HCT116 (cell line): ENCODE measurements around the gene EIPR1. TPM values are rescaled to one million over a fixed set of nuclear protein-coding genes. Genes with fewer than 3 reads are reported as not detected.

Experiments
- ATAC-seq: fragments of 200-7000 bp; cut with Tn5 transposase; 2 replicates; pipeline ENCODE4 v1.9.1; 2020; ENCODE audit warnings: mild to moderate bottlenecking, moderate library complexity
- BruUV-seq: library from RNA; stranded (reverse); fragments of 400-500 nt; replicated peaks from 2 replicates; lab custom pipeline; 2021; lab: Mats Ljungman, UMichigan
- CTCF ChIA-PET: fragments of 300-600 bp; sonication (Branson Sonifier 250); formaldehyde crosslinking; loops from one replicate; lab custom pipeline; 2021; ENCODE audit warnings: antibody characterized with exemption; lab: Charles Lee
- POLR2A ChIA-PET: fragments of 300-600, 350-600 bp; sonication (Branson Sonifier 250); formaldehyde crosslinking; loops from one replicate; lab custom pipeline; 2021; ENCODE audit warnings: antibody characterized with exemption; lab: Charles Lee
- RAD21 ChIA-PET, 2 experiments: fragments of 300-600 bp; sonication (Branson Sonifier 250); formaldehyde crosslinking; loops; one replicate each; lab custom pipeline; 2023; ENCODE audit warnings: low total read pairs in 2 of 2; ENCODE audit not compliant: uncharacterized antibody in 2 of 2, unreplicated experiment in 2 of 2, low non-redundant PET in 1 of 2; lab: Charles Lee
- DNase-seq: peaks from one replicate; pipeline ENCODE4 v3.0.0-alpha.2; 2010; ENCODE audit warnings: low read depth, low spot score
- H2AFZ ChIP-seq: fragments of 200-600 bp; shearing (Covaris generic), sonication (generic); 2 replicates; pipeline ENCODE4 v1.6.1; 2017; ENCODE audit warnings: low read depth, mixed run types, mixed read lengths, antibody characterized with exemption, low read length; ENCODE audit not compliant: poor library complexity, severe bottlenecking
- H3K27ac ChIP-seq: 2 replicates; pipeline ENCODE4 v1.5.1; 2012; ENCODE audit warnings: low read depth, low read length
- H3K27me3 ChIP-seq: fragments of 200-600 bp; sonication (generic); 2 replicates; pipeline ENCODE4 v1.6.1; 2016; ENCODE audit warnings: mixed run types, low read length, mixed read lengths; ENCODE audit not compliant: insufficient read depth
- H3K36me3 ChIP-seq, 2 experiments: fragments of 200-500 bp in 1 of 2; fragments of 200-600 bp in 1 of 2; sonication (Bioruptor generic) in 1 of 2; sonication (generic) in 1 of 2; 2 replicates each; pipeline versions ENCODE4 v1.5.1 to v1.6.1; 2014 to 2016; ENCODE audit warnings: low read length in 2 of 2, inconsistent platforms in 1 of 2, mixed read lengths in 1 of 2, mixed run types in 1 of 2; ENCODE audit not compliant: insufficient read depth in 2 of 2, control insufficient read depth in 1 of 2
- H3K4me1 ChIP-seq, 2 experiments: fragments of 200-600 bp in 1 of 2; sonication (generic) in 1 of 2; 2 replicates each; pipeline versions ENCODE4 v1.5.1 to v1.6.1; 2012 to 2017; ENCODE audit warnings: low read length in 2 of 2, inconsistent platforms in 1 of 2, mild to moderate bottlenecking in 1 of 2, mixed read lengths in 1 of 2, mixed run types in 1 of 2, moderate library complexity in 1 of 2; ENCODE audit not compliant: insufficient read depth in 2 of 2, control insufficient read depth in 1 of 2
- H3K4me2 ChIP-seq: fragments of 200-600 bp; sonication (generic); 2 replicates; pipeline ENCODE4 v1.6.1; 2017; ENCODE audit warnings: mixed run types, low read length, mixed read lengths
- H3K4me3 ChIP-seq, 2 experiments: fragments of 200-600 bp in 1 of 2; sonication (generic) in 1 of 2; replicated peaks in 1 of 2; 2 replicates each; pipeline ENCODE4 v1.5.1; 2011 to 2016; ENCODE audit warnings: low read length in 2 of 2, control low read depth in 1 of 2, low read depth in 1 of 2, mild to moderate bottlenecking in 1 of 2, mixed read lengths in 1 of 2, mixed run types in 1 of 2
- H3K79me2 ChIP-seq: fragments of 200-600 bp; sonication (generic); 2 replicates; pipeline ENCODE4 v1.6.1; 2017; ENCODE audit warnings: mild to moderate bottlenecking, mixed run types, low read length, moderate library complexity, mixed read lengths; ENCODE audit not compliant: insufficient read depth
- H3K9ac ChIP-seq: fragments of 200-600 bp; sonication (generic); 2 replicates; pipeline ENCODE4 v1.6.1; 2016; ENCODE audit warnings: low read length, mixed read lengths
- H3K9me2 ChIP-seq: fragments of 200-600 bp; sonication (generic), shearing (Covaris generic); 2 replicates; pipeline ENCODE4 v1.6.1; 2017; ENCODE audit warnings: mixed run types, mild to moderate bottlenecking, moderate library complexity; ENCODE audit not compliant: insufficient read depth
- H3K9me3 ChIP-seq, 2 experiments: fragments of 200-500 bp in 1 of 2; fragments of 200-600 bp in 1 of 2; sonication (Bioruptor generic) in 1 of 2; sonication (generic) in 1 of 2; 2 replicates each; pipeline ENCODE4 v1.6.1; 2014 to 2017; ENCODE audit warnings: low read length in 2 of 2, mixed read lengths in 2 of 2, inconsistent platforms in 1 of 2, low read depth in 1 of 2, mild to moderate bottlenecking in 1 of 2, mixed run types in 1 of 2, moderate library complexity in 1 of 2; ENCODE audit not compliant: control insufficient read depth in 1 of 2, insufficient read depth in 1 of 2
- H4K20me1 ChIP-seq: fragments of 200-600 bp; sonication (generic), shearing (Covaris generic); 2 replicates; pipeline ENCODE4 v1.6.1; 2017; ENCODE audit warnings: mixed run types, mild to moderate bottlenecking, moderate library complexity; ENCODE audit not compliant: insufficient read depth
- ZNF274 ChIP-seq: fragments of 200-500 bp; sonication (Bioruptor generic); IDR thresholded peaks from 2 replicates; pipeline ENCODE4 v1.6.1; 2014; ENCODE audit warnings: mild to moderate bottlenecking, low read depth, low read length, inconsistent platforms
- intact Hi-C: fragments of 100-400 bp; cut with micrococcal nuclease; formaldehyde crosslinking; loops from 2 replicates; pipeline ENCODE4 v1.10.0; 2022
- total RNA-seq: library from RNA; stranded (reverse); gene quantifications from one replicate; pipeline ENCODE4 v1.2.1, GENCODE V29; 2021; ENCODE audit not compliant: unreplicated experiment
- TF ChIP-seq, protein P1 (sequence below): IDR thresholded peaks from 2 replicates; pipeline ENCODE4 v1.6.1; 2012; ENCODE audit warnings: low read depth

EIPR1 gene
- total RNA-seq, 1 experiment from 2014 or later, result 36.9 TPM

DNA sequence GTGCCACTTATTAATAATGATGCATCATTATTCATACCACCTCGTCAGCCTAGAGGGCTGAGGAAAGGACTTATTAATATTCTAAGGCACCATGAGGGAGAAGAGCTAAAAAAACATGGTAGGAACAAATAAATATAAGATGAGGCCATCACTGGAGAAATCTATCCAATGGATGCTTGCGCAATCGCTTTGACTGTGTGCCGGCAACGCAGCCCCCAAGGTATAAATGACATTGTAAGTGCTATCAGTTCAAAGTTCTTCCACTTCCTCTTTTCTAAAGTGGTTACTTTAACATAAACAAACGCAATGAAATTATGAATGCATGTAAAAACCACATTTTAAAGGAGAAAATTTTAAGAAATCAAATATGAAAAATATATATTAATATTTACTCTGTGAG lies 164.6 kb downstream of the EIPR1 start (continued):
- TF ChIP-seq, protein P1, sequence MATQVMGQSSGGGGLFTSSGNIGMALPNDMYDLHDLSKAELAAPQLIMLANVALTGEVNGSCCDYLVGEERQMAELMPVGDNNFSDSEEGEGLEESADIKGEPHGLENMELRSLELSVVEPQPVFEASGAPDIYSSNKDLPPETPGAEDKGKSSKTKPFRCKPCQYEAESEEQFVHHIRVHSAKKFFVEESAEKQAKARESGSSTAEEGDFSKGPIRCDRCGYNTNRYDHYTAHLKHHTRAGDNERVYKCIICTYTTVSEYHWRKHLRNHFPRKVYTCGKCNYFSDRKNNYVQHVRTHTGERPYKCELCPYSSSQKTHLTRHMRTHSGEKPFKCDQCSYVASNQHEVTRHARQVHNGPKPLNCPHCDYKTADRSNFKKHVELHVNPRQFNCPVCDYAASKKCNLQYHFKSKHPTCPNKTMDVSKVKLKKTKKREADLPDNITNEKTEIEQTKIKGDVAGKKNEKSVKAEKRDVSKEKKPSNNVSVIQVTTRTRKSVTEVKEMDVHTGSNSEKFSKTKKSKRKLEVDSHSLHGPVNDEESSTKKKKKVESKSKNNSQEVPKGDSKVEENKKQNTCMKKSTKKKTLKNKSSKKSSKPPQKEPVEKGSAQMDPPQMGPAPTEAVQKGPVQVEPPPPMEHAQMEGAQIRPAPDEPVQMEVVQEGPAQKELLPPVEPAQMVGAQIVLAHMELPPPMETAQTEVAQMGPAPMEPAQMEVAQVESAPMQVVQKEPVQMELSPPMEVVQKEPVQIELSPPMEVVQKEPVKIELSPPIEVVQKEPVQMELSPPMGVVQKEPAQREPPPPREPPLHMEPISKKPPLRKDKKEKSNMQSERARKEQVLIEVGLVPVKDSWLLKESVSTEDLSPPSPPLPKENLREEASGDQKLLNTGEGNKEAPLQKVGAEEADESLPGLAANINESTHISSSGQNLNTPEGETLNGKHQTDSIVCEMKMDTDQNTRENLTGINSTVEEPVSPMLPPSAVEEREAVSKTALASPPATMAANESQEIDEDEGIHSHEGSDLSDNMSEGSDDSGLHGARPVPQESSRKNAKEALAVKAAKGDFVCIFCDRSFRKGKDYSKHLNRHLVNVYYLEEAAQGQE, result no peak

DNA sequence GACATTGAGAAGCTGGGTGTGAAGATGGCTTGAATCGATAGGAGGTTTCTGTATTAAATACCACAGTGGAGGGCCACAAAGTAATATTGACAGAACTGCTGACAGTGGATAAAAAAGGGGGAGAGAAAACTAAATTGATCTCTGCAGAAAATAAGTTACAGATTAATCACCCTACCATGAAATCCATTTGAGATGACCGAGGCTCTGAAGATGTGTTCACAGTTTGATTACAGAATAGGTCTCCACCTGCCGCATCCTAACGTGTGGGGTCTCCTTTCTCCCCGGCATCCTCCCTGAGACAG lies 165.6 kb downstream of the EIPR1 start:
- Histone ChIP-seq H3K4me2 (no peak overlapping the region), H3K9me3 (no peaks in the 10 kb centered on the region), H3K27me3 (no peaks in the 10 kb centered on the region), H3K4me3 (no peak overlapping the region), H4K20me1 (no peaks in the 10 kb centered on the region), H2AFZ (no peak overlapping the region), H3K36me3 (no peaks in the 10 kb centered on the region; a peak in 1 of 4 replicates), H3K4me1 (no peaks in the 10 kb centered on the region), H3K9me2 (no peaks in the 10 kb centered on the region), H3K9ac (no peak overlapping the region), H3K79me2 (0 out of 2 replicates have a peak, but pooled peaks cover 8% of the 10 kb centered on the region), H3K27ac (no peak overlapping the region)
- ATAC-seq (no peak), DNase-seq (no peak)
- POLR2A ChIA-PET, result no interaction called here
- no peak for TF ChIP-seq ZNF274
- intact Hi-C loops, result no loop called here
- RAD21 ChIA-PET, result no interaction called here
- BruUV-seq, result no TSS peak
- CTCF ChIA-PET, result no interaction called here
